Measurements from ENCODE around the gene MYO1H.

MYO1H gene

GRCh38 chr12:109489016-109489954 is 141.6 kb downstream of the MYO1H start:
- DNase-seq (ENCODE audit: low read depth in 3 of 3, low spot score in 1 of 3): no peak

- DNase-seq (ENCODE audit: low read depth in 3 of 3, low spot score in 1 of 3): no peak
These were observed 142.4 kb downstream of the MYO1H start for GRCh38 chr12:109489955-109490565.

- DNase-seq (ENCODE audit: low read depth in 3 of 3, low spot score in 1 of 3): no peak
These were observed 144.0 kb downstream of the MYO1H start for GRCh38 chr12:109491671-109492070.

- DNase-seq (ENCODE audit: low read depth in 3 of 3, low spot score in 1 of 3): no peak
These were observed 144.7 kb downstream of the MYO1H start for GRCh38 chr12:109492371-109492770.

- no peak for DNase-seq (ENCODE audit: low read depth in 3 of 3, low spot score in 1 of 3)
These were observed 145.4 kb downstream of the MYO1H start for GRCh38 chr12:109493090-109493489.

GRCh38 chr12:109493938-109494337 is 146.2 kb downstream of the MYO1H start:
- DNase-seq (ENCODE audit: low read depth in 3 of 3, low spot score in 1 of 3): no peak

- no peak for DNase-seq (ENCODE audit: low read depth in 3 of 3, low spot score in 1 of 3)
These were observed 146.7 kb downstream of the MYO1H start for GRCh38 chr12:109494348-109494881.

GRCh38 chr12:109495012-109495411 is 147.3 kb downstream of the MYO1H start:
- no peak for DNase-seq (ENCODE audit: low read depth in 3 of 3, low spot score in 1 of 3)

- DNase-seq (ENCODE audit: low read depth in 3 of 3, low spot score in 1 of 3): no peak
These were observed 148.6 kb downstream of the MYO1H start for GRCh38 chr12:109496306-109496705.

GRCh38 chr12:109497675-109498074 is 150.0 kb downstream of the MYO1H start:
- no peak for DNase-seq (ENCODE audit: low read depth in 3 of 3, low spot score in 1 of 3)
